H1 (cell line): ENCODE data around the gene PLXNB1. TPM values are rescaled to one million over a fixed set of nuclear protein-coding genes. Genes with fewer than 3 reads are reported as not detected.
"Not testable (repeated sequence)": the region's sequence is repeated elsewhere in the genome, so short reads cannot be mapped to it uniquely, and the experiment has no call there.

Source experiments
- CTCF ChIA-PET: fragments of 300-600 bp; sonication (Branson Sonifier 250); formaldehyde crosslinking; loops from one replicate; lab custom pipeline; 2021; ENCODE audit not compliant: partially characterized antibody; lab: Charles Lee
- POLR2A ChIA-PET: fragments of 300-600 bp; sonication (Branson Sonifier 250); formaldehyde crosslinking; loops from one replicate; lab custom pipeline; 2021; ENCODE audit warnings: inconsistent platforms; ENCODE audit not compliant: partially characterized antibody; lab: Charles Lee
- DNase-seq, 2 experiments: peaks; one replicate each; pipeline versions ENCODE4 v3.0.0 to v3.0.0-alpha.2; 2010 to 2022; ENCODE audit warnings: low spot score in 2 of 2, low read depth in 1 of 2, mixed read lengths in 1 of 2
- FAIRE-seq: peaks from 2 replicates; lab custom pipeline; 2011; peaks lifted over from hg19 to GRCh38; lab: Jason Lieb, UNC
- H2AFZ ChIP-seq: 2 replicates; pipeline ENCODE4 v1.8.1; 2012; ENCODE audit warnings: low read length, inconsistent platforms
- H2AK5ac ChIP-seq: 2 replicates; pipeline ENCODE4 v1.6.1; 2013; ENCODE audit warnings: low read depth, low read length
- H2BK120ac ChIP-seq: replicated peaks from 2 replicates; pipeline ENCODE3; 2013; ENCODE audit warnings: low read depth, low read length, inconsistent platforms
- H2BK12ac ChIP-seq: 2 replicates; pipeline ENCODE4 v1.6.1; 2013; ENCODE audit warnings: low read depth, low read length
- H2BK15ac ChIP-seq: 2 replicates; pipeline ENCODE4 v1.6.1; 2013; ENCODE audit warnings: low read length
- H2BK20ac ChIP-seq: 2 replicates; pipeline ENCODE4 v1.6.1; 2013; ENCODE audit warnings: low read length
- H2BK5ac ChIP-seq: 2 replicates; pipeline ENCODE4 v1.6.1; 2013; ENCODE audit warnings: low read depth, low read length
- H3K14ac ChIP-seq: 2 replicates; pipeline ENCODE4 v1.6.1; 2013; ENCODE audit warnings: inconsistent platforms; ENCODE audit not compliant: insufficient read length
- H3K18ac ChIP-seq: 2 replicates; pipeline ENCODE4 v1.6.1; 2013; ENCODE audit warnings: low read length; ENCODE audit errors: extremely low read depth
- H3K23ac ChIP-seq: 2 replicates; pipeline ENCODE4 v1.6.1; 2013; ENCODE audit warnings: inconsistent platforms; ENCODE audit not compliant: insufficient read length
- H3K23me2 ChIP-seq: 2 replicates; pipeline ENCODE4 v1.6.1; 2013; ENCODE audit warnings: low read depth, low read length
- H3K27ac ChIP-seq: 2 replicates; pipeline ENCODE4 v1.6.1; 2011; ENCODE audit warnings: low read depth, low read length, inconsistent platforms
- H3K27me3 ChIP-seq, 4 experiments: replicated peaks in 1 of 4; 1 replicate in 1 of 4; 2 replicates in 3 of 4; pipeline versions ENCODE4 v1.6.1 to v1.8.1; 2011 to 2013; ENCODE audit warnings: low read length in 3 of 4, mild to moderate bottlenecking in 3 of 4, inconsistent platforms in 2 of 4, mixed read lengths in 2 of 4, moderate library complexity in 1 of 4; ENCODE audit not compliant: control insufficient read depth in 3 of 4, insufficient read depth in 3 of 4; ENCODE audit errors: extremely low read depth in 1 of 4
- H3K36me3 ChIP-seq, 4 experiments: 2 replicates each; pipeline versions ENCODE4 v1.6.1 to v1.8.1; 2011 to 2013; ENCODE audit warnings: mild to moderate bottlenecking in 4 of 4, low read length in 3 of 4, moderate library complexity in 2 of 4, control low read depth in 1 of 4, inconsistent platforms in 1 of 4; ENCODE audit not compliant: insufficient read depth in 4 of 4, control insufficient read depth in 2 of 4
- H3K4ac ChIP-seq: replicated peaks from 2 replicates; pipeline ENCODE3; 2013; ENCODE audit warnings: low read length, low read depth, mixed read lengths, inconsistent platforms; ENCODE audit not compliant: insufficient read length
- H3K4me1 ChIP-seq, 4 experiments: replicated peaks in 1 of 4; 1 replicate in 1 of 4; 2 replicates in 3 of 4; pipeline versions ENCODE4 v1.6.1 to v1.8.1; 2011 to 2013; ENCODE audit warnings: low read length in 3 of 4, inconsistent platforms in 2 of 4, mixed read lengths in 1 of 4; ENCODE audit not compliant: insufficient read depth in 4 of 4, control insufficient read depth in 3 of 4
- H3K4me2 ChIP-seq, 2 experiments: 2 replicates each; pipeline versions ENCODE4 v1.6.1 to v1.8.1; 2011 to 2013; ENCODE audit warnings: low read depth in 2 of 2, low read length in 2 of 2, control low read depth in 1 of 2, inconsistent platforms in 1 of 2, mild to moderate bottlenecking in 1 of 2; ENCODE audit not compliant: insufficient read depth in 1 of 2
- H3K4me3 ChIP-seq, 4 experiments: fragments of 200-600, 300-600 bp in 1 of 4; sonication (generic), shearing (Covaris generic), sonication (Bioruptor Twin) in 1 of 4; 2 replicates each; pipeline versions ENCODE4 v1.5.1 to v1.8.1; 2011 to 2016; ENCODE audit warnings: low read length in 4 of 4, low read depth in 3 of 4, control low read depth in 2 of 4, inconsistent platforms in 2 of 4, mild to moderate bottlenecking in 2 of 4, mixed read lengths in 1 of 4, moderate library complexity in 1 of 4; ENCODE audit not compliant: insufficient read depth in 2 of 4; ENCODE audit errors: extremely low read depth in 1 of 4
- H3K56ac ChIP-seq: replicated peaks from 2 replicates; pipeline ENCODE3; 2013; ENCODE audit warnings: low read depth, mild to moderate bottlenecking, mixed read lengths, low read length, inconsistent platforms; ENCODE audit not compliant: insufficient read length
- H3K79me1 ChIP-seq: 2 replicates; pipeline ENCODE4 v1.6.1; 2013; ENCODE audit warnings: low read depth, low read length, control low read depth
- H3K79me2 ChIP-seq, 2 experiments: 2 replicates each; pipeline versions ENCODE4 v1.6.1 to v1.8.1; 2012 to 2013; ENCODE audit warnings: low read length in 2 of 2, mild to moderate bottlenecking in 2 of 2, inconsistent platforms in 1 of 2; ENCODE audit not compliant: insufficient read depth in 2 of 2, control insufficient read depth in 1 of 2
- H3K9ac ChIP-seq, 4 experiments: replicated peaks in 1 of 4; 1 replicate in 1 of 4; 2 replicates in 3 of 4; pipeline versions ENCODE4 v1.6.1 to v1.8.1; 2011 to 2013; ENCODE audit warnings: low read depth in 3 of 4, low read length in 3 of 4, control low read depth in 2 of 4, mild to moderate bottlenecking in 2 of 4, moderate library complexity in 2 of 4, inconsistent platforms in 1 of 4; ENCODE audit errors: extremely low read depth in 1 of 4
- H3K9me3 ChIP-seq, 2 experiments: 2 replicates each; pipeline versions ENCODE4 v1.6.1 to v1.8.1; 2012 to 2013; ENCODE audit warnings: mild to moderate bottlenecking in 2 of 2, moderate library complexity in 2 of 2, control low read depth in 1 of 2, inconsistent platforms in 1 of 2, low read depth in 1 of 2, low read length in 1 of 2, mixed read lengths in 1 of 2; ENCODE audit not compliant: insufficient read depth in 2 of 2
- H4K20me1 ChIP-seq, 2 experiments: replicated peaks in 1 of 2; 2 replicates each; pipeline versions ENCODE3 to v1.8.1; 2011 to 2013; ENCODE audit warnings: inconsistent platforms in 2 of 2, low read length in 2 of 2, mild to moderate bottlenecking in 1 of 2; ENCODE audit not compliant: insufficient read depth in 2 of 2, control insufficient read depth in 1 of 2
- H4K5ac ChIP-seq: 2 replicates; pipeline ENCODE4 v1.6.1; 2013; ENCODE audit warnings: low read length, low read depth, mixed read lengths, inconsistent platforms; ENCODE audit not compliant: insufficient read length
- H4K8ac ChIP-seq: 2 replicates; pipeline ENCODE4 v1.8.0; 2013; ENCODE audit warnings: mild to moderate bottlenecking, moderate library complexity, low read length, inconsistent platforms; ENCODE audit not compliant: insufficient read depth; ENCODE audit errors: extremely low read depth
- H4K91ac ChIP-seq: replicated peaks from 2 replicates; pipeline ENCODE3; 2013; ENCODE audit warnings: low read length, mixed read lengths, inconsistent platforms; ENCODE audit not compliant: insufficient read length
- WGBS, 2 experiments: shearing (Covaris generic) in 1 of 2; methylation state at CpG; one replicate each; pipeline versions ENCODE4 v1.1.6 to v1.1.7; 2013 to 2015; ENCODE audit warnings: low lambda C conversion rate in 2 of 2, mixed read lengths in 2 of 2, inconsistent platforms in 1 of 2, low coverage in 1 of 2, missing lambda C conversion rate in 1 of 2; ENCODE audit not compliant: insufficient replicate concordance in 2 of 2, insufficient coverage in 1 of 2, insufficient read length in 1 of 2; ENCODE audit errors: extremely low coverage in 1 of 2, missing lambda C conversion rate in 1 of 2; 5-methylcytosine and 5-hydroxymethylcytosine counted together
- polyA plus RNA-seq, 7 experiments: library from polyadenylated mRNA; depleted of rRNA in 3 of 7; stranded (reverse) in 5 of 7; unstranded in 2 of 7; fragments of >200 nt in 5 of 7; fragments of 200-250 nt in 2 of 7; gene quantifications; 1 replicate in 5 of 7; 2 replicates in 1 of 7; 4 replicates in 1 of 7; pipeline versions ENCODE4 v1.2.1 to v1.2.3, GENCODE V29; 2011 to 2013; ENCODE audit warnings: missing spikeins in 2 of 7, mixed read lengths in 2 of 7
- total RNA-seq: library from RNA; stranded (reverse); fragmentation: NEBNext Ultra II Directional; extraction: Animal tissue kit (Norgen Biotek cat#: 25700); gene quantifications from 2 replicates; pipeline ENCODE4 v1.2.1, GENCODE V29; 2021

The PLXNB1 gene
- total and polyA plus RNA-seq, 2 of the 8 experiments (the other 6 are each of a cell fraction or from before 2014, with no cell fraction given), result 109 to 114 TPM

GRCh38 chr3:48474031-48474430, 44.1 kb upstream of the PLXNB1 start:
- H2BK5ac ChIP-seq, H3K18ac ChIP-seq, H3K27ac ChIP-seq, H2AK5ac ChIP-seq, H3K23me2 ChIP-seq, H3K14ac ChIP-seq, FAIRE-seq, H4K5ac ChIP-seq, H3K23ac ChIP-seq, DNase-seq, H2BK120ac ChIP-seq, H3K56ac ChIP-seq, H3K9ac ChIP-seq, H3K4me3 ChIP-seq, H4K20me1 ChIP-seq, H3K4ac ChIP-seq, H3K79me1 ChIP-seq, H4K8ac ChIP-seq, H2BK15ac ChIP-seq, H2AFZ ChIP-seq, H2BK12ac ChIP-seq, H3K27me3 ChIP-seq, H4K91ac ChIP-seq, H3K9me3 ChIP-seq, H2BK20ac ChIP-seq: not testable (repeated sequence)
- peak overlapping the region in 1 of 2 experiments; percentile 97; a peak in 1 of 4 replicates for H3K4me2 ChIP-seq
- peaks cover 0 to 20% of the 10 kb centered on the region in 2 experiments; a peak in 2 of 4 replicates for H3K79me2 ChIP-seq
- 58% methylated on average over 4 of the region's 4 CpGs; no CpG with 5 or more reads in 1 of the 2 experiments for WGBS, 2 experiments
- POLR2A ChIA-PET, result interaction anchor here (0.8 to 7.6 kb wide), 24 partner anchors 9 to 242 kb away, joined by 3 to 83 read pairs (median 5); partner anchors contain the start of genes ATRIP, CCDC51, PFKFB4 and PLXNB1
- CTCF ChIA-PET, result interaction anchor here (1.0 to 21.5 kb wide), 20 partner anchors 8 to 234 kb away, joined by 3 to 251 read pairs (median 6); partner anchors contain the start of gene SHISA5
- H3K36me3 ChIP-seq, result peaks cover 0 to 12% (median 3%) of the 10 kb centered on the region in 4 experiments; a peak in 3 of 8 replicates
- peaks cover 0 to 29% (median 16%) of the 10 kb centered on the region in 4 experiments; a peak in 6 of 7 replicates for H3K4me1 ChIP-seq
